GM13976 (cell line): ENCODE measurements around the gene SERPINC1.
"Not testable (repeated sequence)": the region's sequence is repeated elsewhere in the genome, so short reads cannot be mapped to it uniquely, and the experiment has no call there.

Experiments used
- DNase-seq: peaks from one replicate; pipeline ENCODE4 v3.0.0; 2012; ENCODE audit warnings: low spot score
- in situ Hi-C: fragments of 300-500 bp; cut with MboI; formaldehyde crosslinking; loops from one replicate; pipeline ENCODE4 v1.12.0; 2022; ENCODE audit warnings: low sequenced_read_pairs, mixed read lengths, inconsistent platforms; ENCODE audit not compliant: unreplicated experiment
- TF ChIP-seq, protein P1 (sequence below): IDR thresholded peaks from 2 replicates; pipeline ENCODE4 v1.5.1; 2012; ENCODE audit warnings: borderline replicate concordance, mild to moderate bottlenecking; ENCODE audit not compliant: insufficient read depth; ENCODE audit errors: extremely low read depth, missing control alignments, control extremely low read depth

The SERPINC1 gene

GRCh38 chr1:173893611-173894010, 23.5 kb downstream of the SERPINC1 start:
- TF ChIP-seq, protein P1, sequence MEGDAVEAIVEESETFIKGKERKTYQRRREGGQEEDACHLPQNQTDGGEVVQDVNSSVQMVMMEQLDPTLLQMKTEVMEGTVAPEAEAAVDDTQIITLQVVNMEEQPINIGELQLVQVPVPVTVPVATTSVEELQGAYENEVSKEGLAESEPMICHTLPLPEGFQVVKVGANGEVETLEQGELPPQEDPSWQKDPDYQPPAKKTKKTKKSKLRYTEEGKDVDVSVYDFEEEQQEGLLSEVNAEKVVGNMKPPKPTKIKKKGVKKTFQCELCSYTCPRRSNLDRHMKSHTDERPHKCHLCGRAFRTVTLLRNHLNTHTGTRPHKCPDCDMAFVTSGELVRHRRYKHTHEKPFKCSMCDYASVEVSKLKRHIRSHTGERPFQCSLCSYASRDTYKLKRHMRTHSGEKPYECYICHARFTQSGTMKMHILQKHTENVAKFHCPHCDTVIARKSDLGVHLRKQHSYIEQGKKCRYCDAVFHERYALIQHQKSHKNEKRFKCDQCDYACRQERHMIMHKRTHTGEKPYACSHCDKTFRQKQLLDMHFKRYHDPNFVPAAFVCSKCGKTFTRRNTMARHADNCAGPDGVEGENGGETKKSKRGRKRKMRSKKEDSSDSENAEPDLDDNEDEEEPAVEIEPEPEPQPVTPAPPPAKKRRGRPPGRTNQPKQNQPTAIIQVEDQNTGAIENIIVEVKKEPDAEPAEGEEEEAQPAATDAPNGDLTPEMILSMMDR: no peak
- in situ Hi-C loops: no loop called here
- no peak for DNase-seq

- in situ Hi-C loops: no loop called here
- DNase-seq: no peak
- TF ChIP-seq, protein P1: no peak
Measured at GRCh38 chr1:173889885-173890284, 27.2 kb downstream of the SERPINC1 start.

GRCh38 chr1:173888749-173889148, 28.4 kb downstream of the SERPINC1 start:
- in situ Hi-C loops: no loop called here
- DNase-seq: no peak
- TF ChIP-seq, protein P1: no peak

- TF ChIP-seq, protein P1: no peak
- no peak for DNase-seq
- in situ Hi-C loops: no loop called here
Measured at GRCh38 chr1:173887627-173888026, 29.5 kb downstream of the SERPINC1 start.

DNA sequence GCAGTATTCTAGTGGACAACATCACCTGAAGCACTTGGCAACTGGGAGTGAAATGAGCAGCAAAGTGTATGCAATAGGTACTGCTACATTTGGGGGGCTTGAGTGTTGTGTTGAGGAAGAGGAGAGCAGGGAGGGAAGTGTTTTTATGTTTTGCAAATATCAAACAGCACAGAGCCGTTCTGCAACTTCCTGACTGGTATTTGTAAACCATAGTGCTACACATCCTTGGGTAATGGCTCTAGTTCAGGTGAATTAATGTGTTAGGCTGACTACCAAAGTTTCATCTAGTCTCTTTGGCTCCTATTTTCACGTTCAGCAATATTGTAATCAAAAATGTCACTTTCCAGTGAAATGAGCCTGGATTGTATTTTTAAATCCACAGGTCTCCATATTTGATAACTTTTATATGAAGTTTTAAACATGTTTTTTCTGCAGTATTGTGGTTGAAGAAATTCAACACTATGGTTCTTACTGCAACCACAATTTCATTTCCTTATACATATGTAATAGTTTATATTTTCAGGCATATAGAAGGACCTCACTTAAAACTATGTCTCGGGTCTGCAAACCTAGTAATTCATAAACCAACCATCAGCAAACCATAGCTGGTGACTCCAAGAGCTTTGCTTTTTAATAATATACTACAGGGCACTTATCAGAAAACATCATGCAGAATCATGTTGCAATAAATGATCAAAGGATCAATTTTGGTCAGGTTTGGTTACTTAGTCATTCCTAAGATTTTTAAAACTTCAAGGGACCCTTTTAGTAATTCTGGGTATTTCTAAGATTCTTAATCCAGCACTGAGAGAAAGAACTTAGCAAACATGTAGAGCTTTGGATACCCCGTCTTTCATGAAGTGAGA, 30.1 kb downstream of the SERPINC1 start:
- TF ChIP-seq, protein P1: no peak
- in situ Hi-C loops: no loop called here
- no peak for DNase-seq

- no peak for DNase-seq
- TF ChIP-seq, protein P1: no peak
- in situ Hi-C loops: no loop called here
Measured at GRCh38 chr1:173884701-173885100, 32.4 kb downstream of the SERPINC1 start.

GRCh38 chr1:173881117-173881516, 36.0 kb downstream of the SERPINC1 start:
- DNase-seq, in situ Hi-C loops: not testable (repeated sequence)
